EL (cell line): ENCODE measurements around the gene GLIS1.
A peak's percentile ranks its signal among the peaks of the same experiment; 100 is the strongest.

Source experiments
- DNase-seq: peaks from one replicate; pipeline ENCODE4 v3.0.0-alpha.2; 2016

GLIS1 gene

GRCh38 chr1:53503433-53504217 is 235.3 kb downstream of the GLIS1 start:
- no peak for DNase-seq

GRCh38 chr1:53502641-53503432 is 236.1 kb downstream of the GLIS1 start:
- peak; percentile 10 for DNase-seq

GRCh38 chr1:53501065-53502005 is 237.6 kb downstream of the GLIS1 start:
- no peak for DNase-seq

DNA sequence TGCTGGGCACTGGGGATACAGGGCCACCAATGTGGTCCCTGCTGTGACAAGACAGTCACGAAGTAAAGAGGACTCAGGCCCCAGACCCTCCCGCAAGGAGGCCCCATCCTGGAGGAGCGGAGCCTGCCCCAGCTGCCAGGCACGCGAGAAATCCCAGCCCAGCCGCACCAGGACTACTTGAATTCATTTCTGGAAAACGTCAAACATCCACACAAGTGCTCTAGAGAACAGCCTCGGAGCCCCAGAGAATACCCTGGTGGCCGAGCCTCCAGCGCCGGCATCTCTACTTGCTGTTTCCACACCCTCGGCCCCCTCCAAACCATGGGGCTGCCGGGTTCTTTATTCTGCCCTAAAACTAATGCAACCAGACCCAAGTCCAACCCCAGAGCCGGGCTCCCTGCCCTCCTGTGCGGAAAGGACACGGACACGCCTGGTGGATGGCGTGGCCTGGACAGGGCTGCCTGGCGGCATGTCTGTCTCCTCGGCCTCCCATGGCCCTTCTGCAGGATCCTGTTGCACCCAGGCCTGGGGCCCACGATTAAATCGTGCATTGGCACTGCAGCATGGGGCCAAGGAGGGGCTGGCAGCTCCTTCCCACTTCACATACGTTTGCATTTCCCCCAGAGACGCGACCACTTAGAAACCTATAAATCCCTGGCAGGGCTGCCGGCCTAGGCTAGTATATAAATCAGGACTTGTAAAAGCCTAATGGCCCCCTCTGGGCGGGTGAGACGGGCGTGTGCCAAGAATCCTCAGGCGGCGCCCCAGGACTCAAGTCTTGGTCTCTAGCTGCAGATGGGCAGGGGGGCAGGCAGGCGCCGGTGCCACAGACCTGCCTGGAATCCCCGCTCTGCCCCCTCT is 238.5 kb downstream of the GLIS1 start:
- no peak for DNase-seq

DNA sequence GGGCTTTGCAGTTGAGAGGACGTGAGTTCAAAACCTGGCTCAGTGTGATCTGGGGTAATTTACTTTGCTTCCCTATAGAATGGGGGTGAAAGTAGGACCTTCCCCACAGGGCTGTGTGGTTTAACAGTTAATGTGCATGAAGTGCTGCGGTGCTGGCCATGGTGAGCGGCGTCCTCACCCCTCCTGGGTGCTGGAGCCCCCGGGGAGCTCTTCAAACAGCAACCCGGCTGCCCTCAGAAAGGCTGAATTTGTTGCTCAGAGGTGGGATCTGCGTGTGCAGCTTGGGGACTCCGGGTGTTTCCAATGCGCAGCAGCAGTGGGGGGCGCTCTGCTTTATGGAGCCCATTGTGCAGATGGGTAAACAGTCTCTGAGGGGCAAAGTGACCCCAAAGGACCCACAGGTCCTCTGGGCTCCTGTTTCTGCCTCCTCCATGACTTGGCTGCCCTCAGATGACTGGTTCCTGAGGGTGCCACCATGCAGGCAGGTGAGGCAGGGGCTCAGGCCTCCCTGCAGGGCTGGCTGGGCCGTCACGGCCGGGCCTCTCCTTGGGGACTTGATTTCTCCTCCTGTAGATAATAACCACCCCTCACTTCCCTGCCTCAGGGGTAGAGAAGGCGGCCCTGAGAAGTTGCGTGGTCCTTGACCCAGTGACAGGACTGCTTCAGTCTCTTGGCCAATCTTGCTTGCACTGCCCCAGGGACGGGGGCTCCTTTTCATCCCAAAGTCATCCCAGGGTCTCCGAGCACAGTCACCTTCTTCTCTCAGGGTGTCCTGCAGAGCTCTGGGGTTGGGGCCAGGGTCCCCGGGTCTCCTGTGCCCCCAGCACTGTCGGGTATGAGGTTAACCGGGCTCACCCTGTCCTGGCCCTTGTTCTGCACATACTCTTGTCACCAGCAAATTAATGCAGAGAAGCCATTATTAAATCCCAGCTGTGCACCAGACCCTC is 239.4 kb downstream of the GLIS1 start:
- DNase-seq: no peak

DNA sequence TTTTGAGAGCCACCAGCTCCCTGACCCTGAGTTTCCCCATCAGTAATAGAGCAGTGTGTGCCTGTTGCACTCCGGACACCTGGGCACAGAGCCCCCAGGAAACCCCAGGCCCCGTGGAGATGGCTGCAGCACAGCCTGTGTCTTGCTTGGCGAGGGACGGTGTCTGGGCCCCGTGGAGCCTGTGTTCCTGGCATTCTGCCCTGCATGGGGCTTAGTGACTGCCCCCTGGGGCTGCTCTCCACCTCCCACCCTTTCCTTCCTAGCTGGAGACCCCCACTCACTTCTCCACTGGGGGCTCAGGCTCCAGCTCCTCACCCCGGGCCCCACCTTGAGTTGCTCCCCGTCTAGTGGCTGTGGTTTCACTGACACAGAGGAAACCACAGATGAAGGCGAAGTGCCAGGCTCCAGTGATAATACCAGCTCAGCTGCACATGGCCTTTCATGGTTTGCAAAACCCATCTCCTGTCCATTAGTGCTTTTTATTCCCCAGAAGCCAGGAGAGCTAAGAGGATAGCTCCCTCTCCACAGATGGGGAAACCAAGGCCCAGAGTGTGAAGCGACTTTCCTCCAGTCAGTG is 240.3 kb downstream of the GLIS1 start:
- peak; percentile 50 for DNase-seq

DNA sequence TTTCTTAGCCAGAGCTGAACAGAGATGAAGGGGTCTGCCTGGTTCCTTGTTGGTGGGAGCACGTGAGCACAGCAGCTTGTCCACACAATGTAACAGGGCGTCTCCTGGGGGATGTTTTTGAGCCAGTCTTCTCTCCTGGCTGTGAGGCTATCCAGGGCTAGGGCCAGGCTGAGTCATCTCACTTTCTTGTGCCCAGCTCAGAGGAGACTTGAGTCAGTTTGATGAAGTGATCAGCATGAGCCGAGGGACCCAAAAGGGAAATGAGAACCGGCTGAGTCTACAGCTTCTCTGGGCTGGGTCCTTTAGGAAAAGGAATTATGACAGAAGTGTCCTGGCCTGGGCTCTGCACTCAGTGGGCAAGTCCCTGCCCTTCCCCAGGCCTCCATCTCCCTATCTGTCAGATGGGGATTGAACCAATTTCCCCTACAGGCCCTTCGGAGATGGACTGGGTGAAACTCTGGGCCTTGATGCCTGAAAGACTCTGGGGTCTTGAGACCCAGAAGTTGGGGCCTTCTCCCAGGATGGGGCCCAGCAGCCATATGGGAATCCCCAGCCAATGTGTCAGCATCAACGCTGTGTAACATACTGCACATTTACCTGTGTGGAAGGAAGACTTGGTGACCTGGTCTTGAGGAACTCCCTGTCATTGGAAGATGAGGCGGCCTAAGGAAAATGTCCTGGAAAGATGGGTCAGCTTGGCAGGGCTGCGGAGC is 243.2 kb downstream of the GLIS1 start:
- DNase-seq: no peak

GRCh38 chr1:53490351-53490750 is 248.6 kb downstream of the GLIS1 start:
- DNase-seq: no peak

- DNase-seq: no peak
Observed at GRCh38 chr1:53486395-53487026, 252.5 kb downstream of the GLIS1 start.

- DNase-seq: peak; percentile 77
Observed at GRCh38 chr1:53485478-53486394, 253.2 kb downstream of the GLIS1 start.

DNA sequence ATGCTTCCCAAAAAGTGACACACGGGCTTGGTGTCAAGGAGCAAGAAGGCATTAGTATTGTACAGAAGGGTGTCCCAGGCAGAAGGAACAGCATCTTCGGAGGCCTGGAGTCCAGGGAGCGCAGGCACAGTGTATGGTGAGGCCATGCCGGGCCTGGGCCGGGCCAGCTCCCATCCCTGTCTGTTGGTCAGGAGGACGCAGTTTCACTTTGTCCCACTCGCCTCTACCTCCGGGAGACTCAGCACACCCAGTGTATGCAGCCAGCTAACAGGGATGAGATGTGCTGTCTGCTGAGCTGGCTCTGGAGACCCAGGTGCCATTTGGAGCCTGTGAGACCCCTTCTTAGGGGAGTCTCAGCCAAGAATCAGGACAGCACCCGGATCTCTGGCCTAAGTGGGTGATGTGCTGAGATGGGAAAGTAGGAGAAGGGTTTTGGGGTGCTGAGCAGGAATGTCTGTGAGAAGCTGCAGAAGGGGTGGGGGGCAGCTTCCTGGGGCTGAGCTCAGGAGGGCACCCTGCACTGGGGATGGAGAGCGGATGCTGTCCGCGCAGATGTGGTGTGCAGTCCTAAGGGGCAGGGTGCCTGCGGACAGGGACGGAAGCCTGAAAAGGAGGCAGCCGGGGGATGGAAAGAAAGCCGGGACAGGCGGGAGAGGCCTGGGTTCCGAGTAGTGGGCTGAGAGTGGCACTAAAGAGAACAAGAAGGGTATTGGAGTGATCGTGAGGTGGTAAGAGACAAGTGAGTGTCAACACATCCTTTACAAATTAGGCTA is 254.1 kb downstream of the GLIS1 start:
- DNase-seq: no peak

DNA sequence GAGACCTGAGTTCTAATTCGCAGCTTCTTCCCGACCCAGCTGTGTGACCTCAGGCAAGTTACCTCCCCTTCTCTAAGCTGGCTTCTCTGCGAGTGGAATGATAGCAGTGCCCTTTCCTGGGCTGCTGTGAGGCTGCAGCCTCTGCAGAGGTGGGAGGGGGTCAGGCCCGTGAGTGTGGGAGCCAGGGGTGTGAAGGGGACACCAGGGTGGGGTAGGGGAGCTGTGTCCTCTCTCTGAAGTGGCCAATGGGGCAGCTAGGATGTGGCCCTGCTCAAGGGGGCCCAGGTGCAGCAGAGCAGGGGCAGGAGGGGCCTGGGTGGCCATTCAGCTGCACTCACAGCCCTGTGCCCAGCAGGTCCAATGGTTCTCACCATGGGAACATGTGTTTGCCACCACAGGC is 255.3 kb downstream of the GLIS1 start:
- DNase-seq: no peak

- DNase-seq: no peak
Observed at GRCh38 chr1:53483170-53483569, 255.8 kb downstream of the GLIS1 start.

GRCh38 chr1:53482441-53483153 is 256.4 kb downstream of the GLIS1 start:
- no peak for DNase-seq

DNA sequence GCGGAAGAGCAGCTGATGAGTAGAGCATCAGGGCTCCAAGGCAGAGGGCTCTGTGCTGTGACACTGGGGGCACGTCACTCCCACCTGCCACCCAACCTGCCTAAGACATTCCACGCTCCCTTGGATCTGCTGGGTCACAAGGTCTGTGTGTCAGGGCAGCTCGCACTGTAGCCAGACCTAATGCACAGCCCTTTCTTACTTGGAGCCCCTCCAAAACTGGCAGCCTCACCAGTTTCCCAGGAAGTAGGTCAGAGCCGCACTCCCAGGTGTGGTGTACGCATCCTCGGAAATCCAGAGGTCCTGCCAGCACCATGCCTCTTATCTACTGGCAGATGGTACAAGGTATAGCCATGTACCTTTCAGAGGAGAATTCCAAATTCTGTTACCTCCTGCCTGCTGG is 257.5 kb downstream of the GLIS1 start:
- no peak for DNase-seq

DNA sequence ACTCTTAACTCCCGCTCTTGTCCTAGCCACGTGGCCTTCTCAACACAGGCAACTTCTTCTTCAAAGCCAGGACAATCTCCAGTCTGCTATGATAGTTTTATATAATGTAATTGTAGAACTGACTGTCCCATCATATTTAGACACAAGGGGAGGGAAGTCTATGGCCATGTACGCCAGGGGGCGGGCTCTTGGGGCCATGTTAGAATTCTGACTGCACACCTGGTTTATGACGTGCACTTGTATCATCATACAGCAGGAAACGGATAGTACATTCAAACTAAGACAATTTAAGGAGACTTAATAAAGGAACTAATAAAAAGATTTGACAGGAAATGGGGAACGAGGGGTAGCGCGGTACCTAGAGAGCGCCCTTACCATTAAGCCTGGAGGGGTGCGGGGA is 258.3 kb downstream of the GLIS1 start:
- DNase-seq: no peak

DNA sequence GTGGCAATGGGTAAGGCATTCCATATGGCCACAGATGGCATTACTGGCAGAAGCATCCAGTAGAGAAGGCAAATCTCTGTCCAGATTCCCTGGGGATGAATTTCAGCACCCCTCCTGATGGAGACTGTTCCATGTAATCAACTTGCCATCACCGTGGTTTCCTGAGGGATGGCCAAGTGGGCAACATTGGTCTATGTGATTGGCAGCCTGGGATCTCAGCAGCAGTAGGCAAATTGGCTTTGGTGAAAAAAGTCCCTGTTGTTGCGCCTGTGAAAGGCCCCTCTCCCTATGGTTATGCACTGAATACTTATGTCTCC is 260.5 kb downstream of the GLIS1 start:
- no peak for DNase-seq
